SIG-M5 treated with dmso at 0.1 percent for 504 hours (cell line): ENCODE data around the gene LAMC1.
"Not testable (repeated sequence)": the region's sequence is repeated elsewhere in the genome, so short reads cannot be mapped to it uniquely, and the experiment has no call there.

ENCODE experiments used
- DNase-seq: peaks from one replicate; lab custom pipeline; 2025; ENCODE audit not compliant: unreplicated experiment; lab: John Stamatoyannopoulos, UW

Gene LAMC1

GRCh38 chr1:183040547-183040971 lies 17.3 kb downstream of the LAMC1 start:
- DNase-seq, result no peak

GRCh38 chr1:183043254-183043653 lies 20.0 kb downstream of the LAMC1 start:
- DNase-seq, result no peak

GRCh38 chr1:183043872-183044854 lies 20.9 kb downstream of the LAMC1 start:
- DNase-seq, result no peak

GRCh38 chr1:183044893-183045649 lies 21.9 kb downstream of the LAMC1 start:
- no peak for DNase-seq

DNA sequence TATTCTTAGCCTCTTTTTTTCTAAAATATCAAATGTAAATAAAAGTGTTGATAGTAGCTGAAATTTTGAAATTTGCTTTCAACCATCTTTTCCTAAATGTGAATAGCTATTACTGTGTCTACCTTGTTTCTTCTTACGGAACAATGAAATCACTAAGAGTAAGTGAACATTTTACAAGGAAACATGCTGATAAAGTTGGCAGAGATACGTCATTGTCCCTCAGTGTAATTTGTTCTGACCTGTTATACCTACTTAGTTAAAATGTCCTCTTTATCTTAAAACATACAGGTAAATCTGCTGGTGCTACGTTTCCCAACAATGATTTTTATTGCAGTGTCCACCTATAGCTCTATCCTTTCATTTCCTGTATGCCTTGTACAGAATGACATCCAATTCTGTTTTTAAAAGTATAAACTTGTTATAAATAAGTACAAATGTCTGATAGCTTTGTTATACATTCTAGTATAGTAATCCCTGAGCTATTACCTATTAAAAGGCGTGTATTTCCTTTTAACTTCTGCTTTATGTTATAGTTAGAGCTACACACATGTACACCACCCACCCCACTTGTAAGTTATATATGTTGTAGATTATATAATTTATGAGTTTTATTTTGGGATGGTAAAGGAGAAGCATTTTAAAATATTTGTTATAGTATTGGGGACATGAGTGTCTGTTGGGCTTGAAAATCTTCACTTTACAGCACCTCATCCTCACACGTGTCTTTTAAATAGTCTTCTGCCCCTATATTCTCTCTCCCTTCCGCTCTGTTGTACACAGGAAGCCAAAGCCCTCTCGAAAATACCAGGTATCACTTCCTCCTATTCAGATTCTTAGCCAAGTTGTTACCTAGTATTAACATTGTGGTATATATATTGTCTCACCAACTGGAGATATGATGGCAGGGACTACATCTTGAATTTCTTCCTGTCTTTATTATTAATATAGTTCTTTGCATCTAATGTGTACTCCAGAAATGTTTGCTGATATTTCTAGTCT lies 25.2 kb downstream of the LAMC1 start:
- DNase-seq, result peak; percentile 16

DNA sequence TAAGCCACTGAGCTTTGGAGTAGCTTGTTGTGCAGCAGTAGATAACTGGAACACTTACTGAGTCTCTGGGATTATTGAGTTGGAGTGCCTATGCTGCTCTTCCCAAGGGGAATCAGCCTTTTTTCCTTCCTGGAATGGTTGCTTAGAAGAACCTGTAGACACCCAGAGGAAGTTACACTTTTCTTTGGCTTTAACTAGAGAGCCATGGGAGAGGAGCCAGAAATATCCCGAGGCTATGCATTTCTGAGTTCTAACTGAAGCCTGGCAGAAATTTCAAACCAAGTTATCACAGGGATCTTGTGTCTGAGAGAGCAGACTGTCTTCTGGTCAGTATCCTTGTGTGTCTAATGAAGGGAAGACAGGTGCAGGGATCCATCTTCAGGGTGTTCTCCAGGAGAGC lies 28.3 kb downstream of the LAMC1 start:
- no peak for DNase-seq

DNA sequence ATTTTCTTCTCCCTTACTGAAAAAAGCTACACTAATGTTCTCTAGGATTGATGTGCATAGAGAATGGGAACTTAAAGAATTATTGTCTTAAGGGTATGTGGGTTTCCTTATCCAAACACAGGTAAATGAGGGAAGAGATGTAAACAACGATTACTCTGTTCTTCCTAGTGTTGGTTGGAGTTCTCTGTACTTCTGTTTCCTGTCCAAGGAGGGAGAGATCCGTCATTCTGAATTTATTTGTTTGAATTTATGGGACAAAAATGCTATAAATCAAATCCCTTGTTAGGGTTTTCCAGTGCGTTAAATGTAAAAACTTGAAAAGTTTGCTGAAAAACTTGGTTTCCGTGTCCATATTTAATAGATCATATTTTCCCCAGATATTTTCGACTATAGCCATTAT lies 29.6 kb downstream of the LAMC1 start:
- DNase-seq, result no peak

DNA sequence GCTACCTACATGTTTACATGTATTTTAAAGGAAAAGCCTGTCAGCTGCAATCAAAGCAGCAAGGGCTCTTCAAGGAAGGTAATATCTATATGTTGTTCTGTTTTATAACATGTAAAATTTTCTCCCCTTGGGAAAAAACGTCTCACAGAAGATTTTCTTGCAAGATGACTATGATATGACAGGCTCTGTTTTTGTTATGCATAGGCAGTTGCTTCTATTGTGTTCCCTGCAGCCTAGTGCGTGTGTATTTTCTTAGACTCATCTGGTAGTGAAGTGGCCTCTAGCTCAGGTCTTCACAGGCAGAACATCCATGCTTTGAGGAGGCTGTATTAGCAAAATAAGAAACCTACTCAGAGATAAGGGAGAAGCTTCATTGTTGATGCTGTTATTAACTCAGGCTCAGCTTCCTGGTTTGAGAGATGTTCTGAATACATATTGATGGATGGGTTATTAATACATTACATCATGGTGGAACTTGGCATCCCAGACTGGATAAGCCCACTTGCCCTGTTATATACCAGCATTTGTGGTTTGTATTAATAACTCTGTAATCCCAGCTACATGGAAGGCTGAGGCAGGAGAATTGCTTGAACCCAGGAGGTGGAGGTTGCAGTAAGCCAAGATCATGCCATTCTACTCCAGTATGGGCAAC lies 35.8 kb downstream of the LAMC1 start:
- no peak for DNase-seq

DNA sequence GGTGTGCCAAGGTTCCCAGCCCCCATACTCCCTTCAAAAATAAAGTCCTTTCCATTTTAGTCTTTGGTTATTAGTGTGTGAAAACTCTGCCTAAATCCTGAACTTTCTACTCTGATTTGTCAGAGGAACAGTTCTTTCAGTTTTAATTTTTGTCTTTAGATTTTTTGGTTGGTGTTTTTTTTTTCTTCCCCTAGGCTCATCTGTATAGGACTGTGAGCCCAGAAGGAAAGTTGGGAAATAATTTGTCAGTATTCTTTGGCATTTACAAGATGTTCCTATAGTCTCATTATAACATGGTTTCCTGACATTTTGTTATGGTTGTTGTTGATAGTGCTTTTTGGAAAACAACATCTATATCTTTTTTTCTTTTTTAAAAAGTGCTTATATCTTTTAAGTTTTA lies 38.0 kb downstream of the LAMC1 start:
- DNase-seq, result no peak

GRCh38 chr1:183063349-183063748 lies 40.1 kb downstream of the LAMC1 start:
- DNase-seq, result no peak

DNA sequence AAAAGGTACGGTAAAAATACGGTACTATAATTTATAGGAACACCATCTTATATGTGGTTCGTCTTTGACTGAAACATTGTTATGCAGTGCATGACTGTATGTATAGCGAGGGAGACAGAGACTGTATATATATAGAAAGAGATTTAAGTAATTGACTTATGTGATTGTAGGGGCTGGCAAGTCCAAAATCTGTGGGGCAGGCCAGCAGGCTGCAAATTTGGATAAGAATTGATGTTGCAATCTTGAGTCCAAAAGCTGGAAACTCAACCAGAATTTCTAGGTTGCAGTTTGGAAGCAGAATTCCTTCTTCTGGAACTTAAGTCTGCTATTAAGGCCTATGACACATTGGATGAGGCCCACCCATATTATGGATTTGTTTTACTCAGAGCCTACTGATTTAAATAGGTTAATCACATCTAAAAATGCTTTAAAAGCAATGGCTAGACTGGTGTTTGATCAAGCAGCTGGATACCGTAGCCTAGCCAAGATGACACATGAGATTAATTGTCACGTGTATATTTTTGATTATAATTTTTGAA lies 42.0 kb downstream of the LAMC1 start:
- no peak for DNase-seq

- DNase-seq, result not testable (repeated sequence)
These were observed 43.2 kb downstream of the LAMC1 start for GRCh38 chr1:183066432-183066831.

DNA sequence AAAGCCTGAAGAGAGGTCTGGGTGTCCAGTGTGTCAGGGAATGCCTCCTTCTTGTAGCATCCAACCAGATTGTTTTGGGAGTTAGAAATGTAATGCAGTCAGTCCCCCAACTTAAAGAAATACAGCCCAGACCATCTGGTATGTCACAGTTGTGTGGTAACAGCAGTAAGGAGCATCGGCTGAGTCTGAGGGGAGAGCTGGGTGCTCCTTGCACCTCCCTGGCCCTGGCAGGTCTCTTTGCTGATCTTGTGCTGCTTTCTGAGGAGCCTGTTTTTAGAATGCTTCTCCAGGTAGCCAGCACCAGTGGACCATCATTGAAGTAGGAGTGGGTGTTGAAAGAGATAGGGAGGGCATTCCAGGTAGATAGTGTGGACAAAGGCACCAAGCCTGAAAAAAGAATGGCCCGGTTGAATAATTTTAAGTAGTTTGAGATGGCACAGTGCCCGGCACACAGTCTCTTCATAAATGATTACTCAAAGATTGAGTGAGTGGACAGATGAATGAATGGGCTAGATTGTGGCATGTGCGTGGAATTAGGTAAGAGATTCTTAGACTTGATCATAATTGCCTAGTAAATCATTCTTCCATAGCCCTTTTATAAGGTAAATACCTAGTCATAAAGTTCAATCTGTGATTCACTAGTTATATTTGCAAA lies 46.5 kb downstream of the LAMC1 start:
- no peak for DNase-seq

DNA sequence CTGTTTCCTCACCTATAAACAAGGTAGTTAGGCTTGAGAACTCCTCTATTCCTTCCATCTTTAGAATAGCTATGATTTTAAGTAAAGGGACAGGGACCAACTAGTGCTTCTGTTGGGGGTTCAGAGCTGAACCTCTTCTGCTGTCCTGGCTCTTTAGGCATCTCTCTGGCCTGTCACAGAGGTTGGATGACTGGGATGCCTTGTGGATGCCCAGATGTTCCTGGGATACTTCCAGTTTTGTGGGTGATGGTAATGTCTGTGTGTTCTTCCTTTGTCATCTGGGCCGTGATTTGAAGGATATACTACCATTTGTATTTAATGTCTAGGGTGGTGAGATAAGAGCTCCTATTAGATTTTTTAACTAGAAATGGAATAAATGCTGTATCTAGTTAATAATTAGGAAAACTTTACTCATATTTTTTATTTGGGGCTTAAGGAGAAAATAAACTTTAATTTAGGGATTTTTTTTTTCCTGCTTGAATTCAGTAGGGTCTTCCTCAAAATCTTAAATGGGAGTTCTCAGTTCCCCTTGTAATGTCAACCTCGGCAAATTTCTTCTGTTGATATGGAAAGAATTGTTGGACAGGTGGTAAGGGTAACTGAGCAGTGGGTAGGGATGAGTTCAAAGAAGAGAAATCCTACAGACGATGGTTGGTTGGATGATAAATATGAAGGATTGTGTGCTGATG lies 47.2 kb downstream of the LAMC1 start:
- DNase-seq, result no peak

DNA sequence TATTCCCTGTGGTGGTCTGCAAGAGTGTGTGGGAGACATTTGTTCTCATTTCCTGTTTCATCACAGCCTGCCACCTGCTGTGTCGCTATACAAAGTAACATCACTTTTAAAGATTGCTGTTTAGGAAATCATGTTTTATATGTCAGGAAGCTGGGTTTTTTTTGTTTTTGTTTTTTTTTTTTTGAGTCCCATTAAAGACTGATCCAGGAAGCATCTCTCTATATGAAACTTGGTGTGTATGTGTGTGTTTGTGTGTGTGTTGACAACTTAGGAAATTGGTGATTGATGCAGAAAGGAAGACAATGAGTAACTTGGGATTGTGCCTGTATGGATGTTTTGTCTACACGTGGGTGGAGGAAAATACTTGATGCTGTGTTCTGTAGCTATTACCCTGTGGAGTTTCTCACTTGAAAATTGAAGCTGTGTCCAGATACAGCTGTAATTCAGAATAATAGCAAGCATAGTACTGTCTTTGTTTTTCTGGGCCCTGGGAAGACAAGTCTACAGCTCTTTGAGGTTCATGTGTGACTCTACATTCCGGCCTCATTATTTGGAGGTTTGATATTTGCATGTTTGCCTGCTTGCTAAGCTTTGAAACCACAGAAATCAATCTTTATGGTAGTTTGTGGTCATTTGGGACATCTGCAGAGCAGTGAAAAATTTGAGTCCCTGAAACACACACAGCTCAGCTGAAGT lies 47.9 kb downstream of the LAMC1 start:
- peak; percentile 71 for DNase-seq

DNA sequence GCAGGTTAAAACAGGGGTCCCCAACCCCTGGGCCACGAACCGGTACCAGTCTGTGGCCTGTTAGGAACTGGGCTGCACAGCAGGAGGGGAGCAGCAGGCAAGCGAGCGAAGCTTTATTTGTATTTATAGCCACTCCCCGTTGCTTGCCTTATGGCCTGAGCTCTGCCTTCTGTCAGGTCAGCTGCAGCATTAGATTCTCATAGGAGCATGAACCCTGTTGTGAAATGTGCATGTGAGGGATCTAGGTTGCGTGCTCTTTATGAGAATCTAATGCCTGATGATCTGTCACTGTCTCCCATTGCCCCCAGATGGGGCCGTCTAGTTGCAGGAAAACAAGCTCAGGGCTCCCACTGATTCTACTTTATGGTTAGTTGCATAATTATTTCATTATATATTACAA lies 49.4 kb downstream of the LAMC1 start:
- DNase-seq, result not testable (repeated sequence)

DNA sequence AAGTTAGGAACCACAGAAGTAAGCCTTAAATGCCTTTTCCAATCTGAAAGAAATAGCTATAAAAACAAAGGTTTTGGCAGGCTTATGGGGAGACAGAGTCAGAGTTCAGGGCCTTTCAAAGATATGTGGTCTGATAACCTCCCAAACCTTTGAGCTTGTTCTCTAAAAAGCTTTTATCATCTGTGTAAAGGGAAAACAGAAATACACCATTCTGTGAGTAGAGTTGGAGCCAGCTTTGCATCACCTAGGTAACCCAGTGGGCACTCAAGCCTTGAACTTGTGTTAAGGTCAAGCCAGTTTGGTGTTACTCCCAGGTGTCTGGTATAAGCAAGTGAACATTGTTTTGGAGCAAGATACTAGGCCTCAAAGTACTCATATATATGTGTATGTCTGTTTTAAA lies 50.1 kb downstream of the LAMC1 start:
- no peak for DNase-seq

DNA sequence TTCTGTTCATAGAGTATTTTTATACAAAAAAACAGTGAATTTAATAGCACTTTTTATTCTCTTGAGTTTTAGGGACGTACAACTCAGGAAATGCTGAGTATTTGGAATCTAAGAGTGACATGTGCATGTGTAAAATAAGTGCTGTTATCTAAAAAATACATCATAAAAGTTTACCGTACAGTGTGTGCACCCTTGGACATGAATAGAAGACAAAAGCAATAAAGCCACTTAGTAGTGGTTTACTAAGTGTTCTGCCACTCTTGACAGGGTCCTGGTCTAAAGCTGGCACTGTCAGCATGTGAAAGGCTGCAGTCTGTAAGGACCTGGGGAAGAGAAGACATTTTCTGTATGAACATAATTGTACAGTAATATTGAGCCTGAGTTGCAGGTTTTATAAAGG lies 51.0 kb downstream of the LAMC1 start:
- DNase-seq, result no peak
